Esophagus muscularis mucosa (tissue), 4 donors: ENCODE data around the gene MAN1A1. TPM values are rescaled to one million over a fixed set of nuclear protein-coding genes. Genes with fewer than 3 reads are reported as not detected.
A peak's percentile ranks its signal among the peaks of the same experiment; 100 is the strongest.
"Not testable (repeated sequence)": the region's sequence is repeated elsewhere in the genome, so short reads cannot be mapped to it uniquely, and the experiment has no call there.

Source experiments
- DNase-seq: peaks from one replicate; pipeline ENCODE4 v3.0.0-alpha.2; 2017; ENCODE audit errors: extremely low spot score
- H3K27ac ChIP-seq, 4 donors: fragments of 200-600 bp; sonication (generic); replicated peaks in 1 of 4; 1 replicate in 3 of 4; 2 replicates in 1 of 4; pipeline ENCODE4 v1.5.1; 2016 to 2019; ENCODE audit warnings: mild to moderate bottlenecking in 1 of 4
- H3K27me3 ChIP-seq, 4 donors: fragments of 200-600 bp; sonication (generic); one replicate each; pipeline versions ENCODE4 v1.5.1 to v1.6.0; 2016 to 2019
- H3K36me3 ChIP-seq, 4 donors: fragments of 200-600 bp; sonication (generic); one replicate each; pipeline ENCODE4 v1.5.1; 2016 to 2019
- H3K4me1 ChIP-seq, 4 donors: fragments of 200-600 bp; sonication (generic); one replicate each; pipeline ENCODE4 v1.5.1; 2016 to 2019
- H3K4me3 ChIP-seq, 4 donors: fragments of 200-600 bp; sonication (generic); 1 replicate in 2 of 4; 2 replicates in 2 of 4; pipeline ENCODE4 v1.5.1; 2016 to 2019; ENCODE audit warnings: mild to moderate bottlenecking in 4 of 4, moderate library complexity in 1 of 4
- H3K9me3 ChIP-seq, 4 donors: fragments of 200-600 bp; sonication (generic); 1 replicate in 3 of 4; 2 replicates in 1 of 4; pipeline ENCODE4 v1.5.1; 2016 to 2019
- EP300 ChIP-seq: sonication (generic); formaldehyde crosslinking; IDR thresholded peaks from one replicate; pipeline ENCODE4 v1.6.1; 2017; ENCODE audit warnings: antibody characterized with exemption
- POLR2A ChIP-seq: fragments of 450-650 bp; IDR thresholded peaks from one replicate; pipeline ENCODE4 v1.6.1; 2017; ENCODE audit warnings: antibody characterized with exemption, moderate library complexity, mild to moderate bottlenecking, low read depth
- POLR2AphosphoS5 ChIP-seq, 2 donors: sonication (generic); formaldehyde crosslinking; IDR thresholded peaks; one replicate each; pipeline ENCODE4 v1.6.1; 2017; ENCODE audit warnings: antibody characterized with exemption in 2 of 2
- WGBS: methylation state at CpG from one replicate; pipeline ENCODE4 v1.1.5; 2018; 5-methylcytosine and 5-hydroxymethylcytosine counted together
- intact Hi-C: fragments of 100-400 bp; cut with DNase I; formaldehyde crosslinking; loops from one replicate; pipeline ENCODE4 v1.15.1; 2023
- total RNA-seq, 4 donors: library from RNA; depleted of rRNA; stranded (reverse); fragments of >200 nt; gene quantifications; one replicate each; pipeline versions ENCODE4 v1.1.0 to v1.2.1, GENCODE V29; 2016
- TF ChIP-seq, protein P1 (sequence below), 3 experiments: fragments of 200-600 bp in 2 of 3; fragments of 450-650 bp in 1 of 3; sonication (generic) in 2 of 3; IDR thresholded peaks; one replicate each; pipeline ENCODE4 v1.5.1; 2017 to 2019; ENCODE audit warnings: antibody characterized with exemption in 3 of 3, mild to moderate bottlenecking in 2 of 3, moderate library complexity in 1 of 3

Gene MAN1A1
- total RNA-seq, 4 donors from 2014 or later = 79.4 to 125 (median 101) TPM

DNA sequence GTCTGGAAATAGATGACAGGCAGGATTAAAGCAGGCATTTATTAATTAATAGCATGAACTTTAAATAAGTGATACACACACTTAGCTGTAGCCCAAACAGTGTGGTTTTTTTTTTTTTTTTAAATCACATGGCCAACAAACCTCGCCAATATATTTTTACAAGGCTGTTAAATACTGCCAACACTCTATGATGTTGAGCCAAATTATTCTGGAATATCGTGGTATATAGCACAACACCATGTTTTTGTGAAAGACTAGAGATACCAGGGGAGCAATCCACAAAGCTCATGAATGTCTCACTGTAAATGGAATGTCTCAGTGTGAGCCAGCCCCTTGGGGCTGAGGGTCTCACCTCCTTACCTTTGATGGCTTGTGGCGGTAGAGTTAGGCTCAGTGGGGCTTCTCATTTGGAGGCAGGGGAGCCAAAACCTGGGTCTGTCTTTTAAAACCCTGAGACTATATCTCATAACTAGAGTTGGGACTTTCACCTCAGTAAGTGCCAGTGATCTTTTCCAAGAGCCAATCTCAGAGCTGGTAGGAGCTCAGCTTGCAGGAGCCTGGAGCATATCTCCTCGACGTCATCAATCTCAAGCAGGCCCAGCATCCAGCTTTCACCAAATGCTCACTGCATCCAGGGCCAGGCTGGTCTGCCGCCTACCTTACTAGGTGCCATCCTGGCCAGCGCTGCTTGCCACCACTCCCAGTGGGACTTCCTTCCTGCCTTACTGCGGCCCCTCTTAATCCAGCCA is 192.6 kb downstream of the MAN1A1 start:
- no peak for DNase-seq
- Histone ChIP-seq H3K4me3 (no peak overlapping the region), H3K9me3 (no peaks in the 10 kb centered on the region), H3K4me1 (peaks cover 4 to 44% (median 39%) of the 10 kb centered on the region in 4 donors), H3K27me3 (no peaks in the 10 kb centered on the region), H3K36me3 (no peaks in the 10 kb centered on the region), H3K27ac (peak overlapping the region in 3 of 4 donors; percentile 33 to 45 (median 42))
- 64% methylated on average over 6 of the region's 8 CpGs for WGBS
- TF ChIP-seq POLR2AphosphoS5 (IDR thresholded peaks at IDR 0.05) (no peak), POLR2A (no peak), EP300 (no peak)
- TF ChIP-seq, protein P1, sequence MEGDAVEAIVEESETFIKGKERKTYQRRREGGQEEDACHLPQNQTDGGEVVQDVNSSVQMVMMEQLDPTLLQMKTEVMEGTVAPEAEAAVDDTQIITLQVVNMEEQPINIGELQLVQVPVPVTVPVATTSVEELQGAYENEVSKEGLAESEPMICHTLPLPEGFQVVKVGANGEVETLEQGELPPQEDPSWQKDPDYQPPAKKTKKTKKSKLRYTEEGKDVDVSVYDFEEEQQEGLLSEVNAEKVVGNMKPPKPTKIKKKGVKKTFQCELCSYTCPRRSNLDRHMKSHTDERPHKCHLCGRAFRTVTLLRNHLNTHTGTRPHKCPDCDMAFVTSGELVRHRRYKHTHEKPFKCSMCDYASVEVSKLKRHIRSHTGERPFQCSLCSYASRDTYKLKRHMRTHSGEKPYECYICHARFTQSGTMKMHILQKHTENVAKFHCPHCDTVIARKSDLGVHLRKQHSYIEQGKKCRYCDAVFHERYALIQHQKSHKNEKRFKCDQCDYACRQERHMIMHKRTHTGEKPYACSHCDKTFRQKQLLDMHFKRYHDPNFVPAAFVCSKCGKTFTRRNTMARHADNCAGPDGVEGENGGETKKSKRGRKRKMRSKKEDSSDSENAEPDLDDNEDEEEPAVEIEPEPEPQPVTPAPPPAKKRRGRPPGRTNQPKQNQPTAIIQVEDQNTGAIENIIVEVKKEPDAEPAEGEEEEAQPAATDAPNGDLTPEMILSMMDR (IDR thresholded peaks at IDR 0.05) = no peak
- intact Hi-C loops = loop anchor here (10.0 kb wide), 1 partner anchor 818 kb away; no protein-coding TSS in a partner anchor

DNA sequence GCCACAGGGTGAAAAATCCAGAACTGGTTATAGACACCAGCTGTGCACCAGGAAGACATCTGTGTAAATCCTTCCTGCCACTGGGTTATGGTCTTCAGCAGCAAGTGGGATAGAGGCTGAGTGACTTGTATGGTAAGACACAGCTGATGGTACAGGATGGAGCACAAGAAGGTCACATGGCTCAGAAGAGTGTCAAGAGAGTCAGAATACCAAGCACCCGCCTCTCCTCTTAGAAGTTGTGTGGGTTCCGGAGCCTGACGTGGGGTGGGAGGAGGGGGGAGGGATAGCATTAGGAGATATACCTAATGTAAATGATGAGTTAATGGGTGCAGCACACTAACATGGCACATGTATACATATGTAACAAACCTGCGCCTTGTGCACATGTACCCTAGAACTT is 193.5 kb downstream of the MAN1A1 start:
- H3K36me3 ChIP-seq, H3K27me3 ChIP-seq, H3K4me3 ChIP-seq, H3K9me3 ChIP-seq, DNase-seq: not testable (repeated sequence)
- peak overlapping the region in 1 of 4 donors; percentile 42 for H3K27ac ChIP-seq
- 90% methylated on average over 4 of the region's 4 CpGs for WGBS
- intact Hi-C loops = loop anchor here (10.0 kb wide), 1 partner anchor 819 kb away; no protein-coding TSS in a partner anchor
- peaks cover 4 to 44% (median 41%) of the 10 kb centered on the region in 4 donors for H3K4me1 ChIP-seq

DNA sequence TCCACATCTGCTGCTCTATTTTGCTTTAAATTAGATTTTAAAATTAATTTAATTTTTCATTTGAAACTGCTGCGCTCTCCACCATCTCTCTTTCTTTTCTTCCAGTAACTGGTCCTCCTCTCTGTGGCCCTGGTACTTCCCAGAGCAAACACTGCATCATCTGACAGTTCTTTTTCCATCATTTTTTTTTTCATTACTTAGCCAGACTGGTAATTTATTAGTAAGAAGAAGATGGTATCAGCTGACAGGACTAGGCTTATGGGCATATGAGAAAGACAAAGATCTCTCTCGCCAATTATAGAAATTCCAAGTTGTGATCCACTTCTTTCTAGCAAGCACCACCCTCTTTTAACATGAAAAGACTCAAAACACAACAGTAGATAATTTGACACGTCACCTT is 197.4 kb downstream of the MAN1A1 start:
- Histone ChIP-seq H3K9me3 (no peaks in the 10 kb centered on the region), H3K4me1 (peaks cover 12 to 47% (median 38%) of the 10 kb centered on the region in 4 donors), H3K27ac (no peak overlapping the region), H3K27me3 (no peaks in the 10 kb centered on the region), H3K4me3 (no peak overlapping the region), H3K36me3 (no peaks in the 10 kb centered on the region)
- peak; percentile 5 for DNase-seq
- 62% methylated on average over 3 of the region's 3 CpGs for WGBS
- intact Hi-C loops = loop anchor here (10.0 kb wide), 1 partner anchor 823 kb away; no protein-coding TSS in a partner anchor
- TF ChIP-seq POLR2A (no peak), POLR2AphosphoS5 (IDR thresholded peaks at IDR 0.05) (no peak), EP300 (no peak)
- TF ChIP-seq, protein P1 (IDR thresholded peaks at IDR 0.05) = no peak

DNA sequence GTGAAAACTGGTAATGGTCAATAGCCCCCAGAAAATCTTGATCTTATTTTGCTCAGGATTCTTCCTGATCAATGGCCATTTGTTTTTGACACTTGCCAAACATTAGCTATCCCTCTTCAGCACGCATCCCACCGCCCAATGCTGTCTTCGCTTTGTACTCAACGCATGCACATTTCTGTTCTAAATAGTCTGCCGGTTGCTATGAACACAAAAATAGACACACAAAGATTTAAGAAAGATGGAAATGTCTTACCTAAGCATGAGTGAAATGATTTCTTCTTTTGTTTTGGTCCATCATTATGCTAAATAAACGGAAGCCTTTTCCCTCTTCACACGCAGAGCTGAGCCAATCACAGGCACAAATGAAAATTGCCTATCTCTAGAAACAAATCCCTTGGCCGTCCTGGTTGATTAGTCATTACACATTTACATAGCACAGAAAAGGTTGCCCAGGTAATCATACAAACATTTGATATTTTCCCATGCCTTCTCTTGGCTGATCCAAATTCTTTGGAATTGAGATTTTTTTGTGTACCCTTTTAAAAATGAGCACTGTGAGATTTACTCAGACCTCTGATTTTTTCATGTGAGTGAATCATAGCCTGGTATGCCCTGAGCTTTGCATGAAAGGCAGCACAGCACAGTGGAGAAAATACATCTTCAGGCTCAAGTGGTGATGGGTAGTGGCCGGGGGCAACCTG is 200.6 kb downstream of the MAN1A1 start:
- Histone ChIP-seq H3K4me3 (peak overlapping the region in 3 of 4 donors; percentile 17 to 35 (median 26)), H3K4me1 (peaks cover 14 to 41% (median 28%) of the 10 kb centered on the region in 4 donors), H3K27ac (peak overlapping the region in 1 of 4 donors; percentile 77), H3K27me3 (no peaks in the 10 kb centered on the region), H3K9me3 (no peaks in the 10 kb centered on the region), H3K36me3 (no peaks in the 10 kb centered on the region)
- intact Hi-C loops = loop anchor here (5.0 to 10.0 kb wide), 2 partner anchors 198 to 926 kb away; partner anchors contain the start of gene MAN1A1
- TF ChIP-seq, protein P1 (IDR thresholded peaks at IDR 0.05) = no peak
- TF ChIP-seq POLR2AphosphoS5 (IDR thresholded peaks at IDR 0.05) = no peak
- TF ChIP-seq POLR2A = no peak
- no peak for TF ChIP-seq EP300
- WGBS = 57% methylated on average over 9 of the region's 9 CpGs
- peak; percentile 12 for DNase-seq
